Left ventricle myocardium inferior (tissue), 1 donor: ENCODE data around the gene PARP6. TPM values are rescaled to one million over a fixed set of nuclear protein-coding genes. Genes with fewer than 3 reads are reported as not detected.

Source experiments
- DNase-seq: peaks from one replicate; pipeline ENCODE4 v3.0.0-alpha.2; 2020
- H3K27ac ChIP-seq: fragments of 200-600 bp; replicated peaks from 2 replicates; pipeline ENCODE4 v1.8.0; 2021
- H3K27me3 ChIP-seq: fragments of 200-600 bp; 2 replicates; pipeline ENCODE4 v1.8.0; 2021; ENCODE audit warnings: low read depth
- H3K36me3 ChIP-seq: fragments of 200-600 bp; 2 replicates; pipeline ENCODE4 v1.8.0; 2021
- H3K4me1 ChIP-seq: fragments of 200-600 bp; 2 replicates; pipeline ENCODE4 v1.8.0; 2021
- H3K4me3 ChIP-seq: fragments of 200-600 bp; 2 replicates; pipeline ENCODE4 v1.8.0; 2021; ENCODE audit warnings: mild to moderate bottlenecking, moderate library complexity
- H3K9me3 ChIP-seq: fragments of 200-600 bp; replicated peaks from 2 replicates; pipeline ENCODE4 v1.8.0; 2021
- CTCF ChIP-seq: fragments of 200-600 bp; IDR thresholded peaks from 2 replicates; pipeline ENCODE4 v1.8.0; 2021; ENCODE audit warnings: antibody characterized with exemption, mild to moderate bottlenecking, borderline replicate concordance
- intact Hi-C: fragments of 100-400 bp; cut with micrococcal nuclease; formaldehyde crosslinking; loops from one replicate; pipeline ENCODE4 v1.11.0; 2022
- total RNA-seq: library from RNA; stranded (reverse); fragmentation: NEBNext Ultra II Directional; extraction: Animal tissue kit (Norgen Biotek cat#: 25700); gene quantifications from one replicate; pipeline ENCODE4 v1.2.1, GENCODE V29; 2021
- donor health status: DM: no; HTN: yes; CAD: no; lungs with severe emphysema.

Gene PARP6
- total RNA-seq, 1 donor from 2014 or later: 43.6 TPM

DNA sequence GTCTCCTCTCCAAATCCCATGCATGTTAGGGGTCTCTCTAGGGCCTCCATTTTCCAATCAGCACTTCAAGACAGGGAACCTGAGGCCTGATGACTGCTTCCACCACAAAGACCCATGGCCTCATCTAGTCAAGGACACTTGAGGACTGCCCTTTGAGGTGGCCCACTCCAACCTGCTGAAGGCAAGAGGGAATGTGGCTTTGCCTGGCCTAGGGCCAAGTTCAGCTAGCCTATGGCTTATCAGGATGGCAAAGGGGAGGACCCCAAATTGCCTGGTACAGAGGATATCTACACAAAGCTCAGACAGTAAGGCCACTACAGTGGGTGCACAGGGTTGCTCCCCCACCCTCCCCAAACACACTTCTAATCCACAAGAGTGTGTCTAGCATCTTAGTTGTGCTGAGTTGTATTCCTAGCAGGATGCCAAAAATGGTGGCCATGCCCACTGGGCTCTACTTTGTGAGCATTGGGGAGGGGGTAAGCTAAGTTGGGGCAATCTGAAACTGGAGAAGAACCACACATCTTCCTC lies 64.7 kb downstream of the PARP6 start:
- TF ChIP-seq CTCF: no peak
- DNase-seq: no peak
- no peak overlapping the region for H3K27ac ChIP-seq

DNA sequence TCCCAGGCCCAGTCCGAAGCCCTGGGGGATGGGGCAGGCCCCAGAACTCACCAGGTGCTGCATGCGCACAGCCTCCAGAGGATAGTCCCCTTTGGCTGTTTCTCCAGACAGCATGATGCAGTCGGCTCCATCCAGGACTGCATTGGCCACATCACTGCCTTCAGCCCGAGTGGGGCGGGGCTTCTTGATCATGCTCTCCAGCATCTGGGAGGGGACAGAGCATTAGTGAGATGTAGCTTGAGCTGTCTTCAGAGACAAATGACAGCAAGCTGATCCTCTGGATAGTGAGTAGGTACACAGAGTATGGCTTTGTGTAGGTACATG lies 65.7 kb downstream of the PARP6 start:
- Histone ChIP-seq H3K4me3 (no peak overlapping the region), H3K27me3 (no peaks in the 10 kb centered on the region), H3K9me3 (no peaks in the 10 kb centered on the region), H3K36me3 (peaks cover 100% of the 10 kb centered on the region), H3K27ac (no peak overlapping the region), H3K4me1 (peaks cover 40% of the 10 kb centered on the region)
- TF ChIP-seq CTCF: no peak
- no peak for DNase-seq
- intact Hi-C loops: no loop called here

More for the DNA sequence above, 64.7 kb downstream of the PARP6 start:
- intact Hi-C loops: no loop called here
- no peaks in the 10 kb centered on the region for H3K27me3 ChIP-seq
- H3K4me1 ChIP-seq: peaks cover 33% of the 10 kb centered on the region
- H3K9me3 ChIP-seq: no peaks in the 10 kb centered on the region
- H3K4me3 ChIP-seq: no peak overlapping the region
- H3K36me3 ChIP-seq: peaks cover 100% of the 10 kb centered on the region

- DNase-seq: no peak
- intact Hi-C loops: no loop called here
- TF ChIP-seq CTCF: no peak
- H3K4me1 ChIP-seq: peaks cover 46% of the 10 kb centered on the region
- H3K27me3 ChIP-seq: no peaks in the 10 kb centered on the region
- H3K36me3 ChIP-seq: peaks cover 100% of the 10 kb centered on the region
- no peaks in the 10 kb centered on the region for H3K9me3 ChIP-seq
- H3K4me3 ChIP-seq: no peak overlapping the region
- no peak overlapping the region for H3K27ac ChIP-seq
Observed at GRCh38 chr15:72205896-72206676, 66.3 kb downstream of the PARP6 start.

DNA sequence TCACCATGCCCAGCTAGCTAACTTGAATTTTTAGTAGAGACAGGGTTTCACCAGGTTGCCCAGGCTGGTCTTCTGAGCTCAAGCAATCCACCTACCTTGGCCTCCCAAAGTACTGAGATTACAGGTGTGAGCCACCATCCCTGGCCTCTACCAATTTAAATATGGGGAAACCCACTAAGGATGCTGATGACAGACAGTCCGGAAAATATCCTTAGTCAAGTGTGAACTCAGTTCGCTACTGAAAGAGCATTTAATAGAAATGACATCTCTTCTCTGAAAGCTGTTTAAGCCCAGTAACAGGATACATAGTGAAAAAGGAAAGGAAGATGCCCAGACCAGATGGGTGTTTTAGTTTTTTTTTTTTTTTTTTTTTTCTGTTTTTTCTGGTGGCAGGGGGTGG lies 67.1 kb downstream of the PARP6 start:
- no peak for TF ChIP-seq CTCF
- no peak for DNase-seq
- Histone ChIP-seq H3K36me3 (peaks cover 99% of the 10 kb centered on the region), H3K27me3 (no peaks in the 10 kb centered on the region), H3K27ac (peak overlapping the region; percentile 85), H3K9me3 (no peaks in the 10 kb centered on the region), H3K4me1 (peaks cover 54% of the 10 kb centered on the region), H3K4me3 (no peak overlapping the region)
- intact Hi-C loops: no loop called here

- TF ChIP-seq CTCF: no peak
- Histone ChIP-seq H3K27ac (peak overlapping the region; percentile 85), H3K27me3 (no peaks in the 10 kb centered on the region), H3K4me1 (peaks cover 63% of the 10 kb centered on the region), H3K36me3 (peaks cover 98% of the 10 kb centered on the region), H3K9me3 (no peaks in the 10 kb centered on the region), H3K4me3 (no peak overlapping the region)
- intact Hi-C loops: no loop called here
- DNase-seq: peak; percentile 77
Observed at GRCh38 chr15:72203507-72203837, 68.9 kb downstream of the PARP6 start.
